PC-9 (cell line): ENCODE measurements around the gene UBE2G2.

Experiments
- CTCF ChIP-seq: fragments of 200-600 bp; sonication (generic); conservative IDR thresholded peaks from 2 replicates; pipeline ENCODE4 v1.6.1; 2017; ENCODE audit warnings: mixed run types, antibody characterized with exemption, mild to moderate bottlenecking, moderate library complexity
- EZH2 ChIP-seq: fragments of 200-600 bp; sonication (generic); IDR thresholded peaks from 2 replicates; pipeline ENCODE4 v1.8.0; 2017; ENCODE audit warnings: antibody characterized with exemption, low read depth

GRCh38 chr21:44823179-44823660 is 21.6 kb upstream of the UBE2G2 start:
- TF ChIP-seq CTCF, result no peak
- no peak for TF ChIP-seq EZH2
